ENCODE measurements around the gene CES2. TPM values are rescaled to one million over a fixed set of nuclear protein-coding genes. Genes with fewer than 3 reads are reported as not detected.

CES2 gene
- total and polyA plus RNA-seq, 10 of the 15 experiments (the other 5 are each of a cell fraction or from before 2014, with no cell fraction given) = 1.6 to 33.7 (median 21.0) TPM

DNA sequence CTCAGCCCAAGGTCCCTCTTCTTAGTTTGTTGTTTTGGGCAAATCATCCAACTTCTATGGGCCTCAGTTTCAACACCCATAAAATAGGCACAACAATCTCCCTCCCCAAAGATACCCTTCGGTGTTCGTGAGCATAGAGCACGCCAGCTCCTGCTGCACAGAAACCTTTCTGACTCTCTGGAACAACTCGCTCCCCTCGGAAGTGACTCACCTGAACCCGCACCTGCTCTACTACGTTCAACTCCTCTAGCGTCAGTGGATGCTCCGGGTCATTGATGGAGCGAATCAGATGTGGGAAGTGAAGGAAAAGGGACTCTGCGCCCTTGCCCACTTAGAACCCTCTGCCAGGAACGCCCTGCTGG lies 1.6 kb upstream of the CES2 start:
- TF ChIP-seq MYB (IDR thresholded peaks at IDR 0.05; ENCODE audit: borderline replicate concordance, low read depth, low read length) = no peak
- in situ Hi-C loops (cut with MboI) (loop anchor here (10.0 kb wide), 1 partner anchor 61 kb away; no protein-coding TSS in a partner anchor), intact Hi-C loops (cut with micrococcal nuclease; ENCODE audit: unreplicated experiment) (no loop called here)
- ChIA-PET RAD21 (ENCODE audit: unreplicated experiment) (interaction anchor here (1.0 kb wide), 1 partner anchor 251 kb away, joined by 3 read pairs; no protein-coding TSS in a partner anchor), SMC1A (ENCODE audit: uncharacterized antibody, unreplicated experiment) (no interaction called here), CTCF (interaction anchor here (0.7 to 1.3 kb wide), 5 partner anchors 14 to 540 kb away, joined by 3 to 4 read pairs (median 3); no protein-coding TSS in a partner anchor), POLR2A (no interaction called here)
- ATAC-seq = peak; percentile 42
- no peak for DNase-seq (ENCODE audit: low read depth, low spot score)
- Histone ChIP-seq H3K4me1 (ENCODE audit: control insufficient read depth, insufficient read depth, low read length) (peaks cover 7% of the 10 kb centered on the region), H2AFZ (ENCODE audit: control insufficient read depth, low read depth, low read length) (peak overlapping the region; percentile 87), H3K27me3 (replicated peaks in 1 of 2; ENCODE audit: control insufficient read depth in 2 of 2, insufficient read depth in 2 of 2, low read length in 1 of 2) (no peaks in the 10 kb centered on the region), H3K9me3 (replicated peaks; ENCODE audit: control insufficient read depth, insufficient read depth, low read length) (no peaks in the 10 kb centered on the region), H3K27ac (ENCODE audit: control insufficient read depth, insufficient read depth) (peak overlapping the region; percentile 94), H3K9ac (ENCODE audit: control insufficient read depth, insufficient read depth, low read length) (peak overlapping the region; percentile 94), H3K36me3 (ENCODE audit: control insufficient read depth in 2 of 2, insufficient read depth in 2 of 2, low read length in 1 of 2) (peaks cover 0 to 3% of the 10 kb centered on the region in 2 experiments; a peak in 1 of 4 replicates), H3K79me2 (ENCODE audit: control insufficient read depth, insufficient read depth, low read length) (peaks cover 33% of the 10 kb centered on the region), H3K4me2 (ENCODE audit: control insufficient read depth, insufficient read depth) (peak overlapping the region; percentile 95), H4K20me1 (ENCODE audit: control insufficient read depth, insufficient read depth) (no peaks in the 10 kb centered on the region), H3K4me3 (peak overlapping the region; percentile 78)
- no peak for FAIRE-seq
- WGBS (ENCODE audit: insufficient coverage, insufficient replicate concordance, low lambda C conversion rate, missing lambda C conversion rate) = 2% methylated on average over 11 of the region's 12 CpGs
- BruUV-seq (replicated peaks) = TSS peak; percentile 77

GRCh38 chr16:66934138-66934838 lies 1.0 kb upstream of the CES2 start, which contains the start of gene CIAO2B:
Gene CIAO2B (minus strand): TSS chr16:66934402. CDS start chr16:66934364, 38 bp downstream.
- peak within 1 kb of the TSS; percentile 78 for H3K4me3 ChIP-seq
- H2AFZ ChIP-seq (ENCODE audit: control insufficient read depth, low read depth, low read length) = peak within 1 kb of the TSS; percentile 87
- H3K4me1 ChIP-seq (ENCODE audit: control insufficient read depth, insufficient read depth, low read length) = peaks cover 7% of the 10 kb centered on the region
- H3K36me3 ChIP-seq (ENCODE audit: control insufficient read depth in 2 of 2, insufficient read depth in 2 of 2, low read length in 1 of 2) = peaks cover 0 to 3% of the 10 kb centered on the region in 2 experiments; a peak in 1 of 4 replicates
- ChIA-PET CTCF (interaction anchor here (0.8 to 1.3 kb wide), 4 partner anchors 14 to 66 kb away, joined by 3 to 4 read pairs (median 3); no protein-coding TSS in a partner anchor), POLR2A (interaction anchor here (0.5 kb wide), 1 partner anchor 205 kb away, joined by 5 read pairs; no protein-coding TSS in a partner anchor), SMC1A (ENCODE audit: uncharacterized antibody, unreplicated experiment) (no interaction called here), RAD21 (ENCODE audit: unreplicated experiment) (interaction anchor here (0.6 to 1.0 kb wide), 2 partner anchors 23 to 251 kb away, joined by 3 read pairs; no protein-coding TSS in a partner anchor)
- H3K27me3 ChIP-seq (replicated peaks in 1 of 2; ENCODE audit: control insufficient read depth in 2 of 2, insufficient read depth in 2 of 2, low read length in 1 of 2) = no peaks in the 10 kb centered on the region
- H3K79me2 ChIP-seq (ENCODE audit: control insufficient read depth, insufficient read depth, low read length) = peaks cover 33% of the 10 kb centered on the region
- intact Hi-C loops (cut with micrococcal nuclease; ENCODE audit: unreplicated experiment) = no loop called here
- H3K27ac ChIP-seq (ENCODE audit: control insufficient read depth, insufficient read depth) = peak within 1 kb of the TSS; percentile 94
- DNase-seq (ENCODE audit: low read depth, low spot score) (peak; percentile 47), ATAC-seq (peak; percentile 88), FAIRE-seq (peak; percentile 80)
- peak within 1 kb of the TSS; percentile 94 for H3K9ac ChIP-seq (ENCODE audit: control insufficient read depth, insufficient read depth, low read length)
- under 1% methylated on average over 52 of the region's 76 CpGs for WGBS (ENCODE audit: insufficient coverage, insufficient replicate concordance, low lambda C conversion rate, missing lambda C conversion rate)
- BruUV-seq (replicated peaks) = no TSS peak
- H3K9me3 ChIP-seq (replicated peaks; ENCODE audit: control insufficient read depth, insufficient read depth, low read length) = no peaks in the 10 kb centered on the region
- peak within 1 kb of the TSS; percentile 95 for H3K4me2 ChIP-seq (ENCODE audit: control insufficient read depth, insufficient read depth)
- in situ Hi-C loops (cut with MboI) = loop anchor here (10.0 kb wide), 1 partner anchor 61 kb away; no protein-coding TSS in a partner anchor
- H4K20me1 ChIP-seq (ENCODE audit: control insufficient read depth, insufficient read depth) = no peaks in the 10 kb centered on the region
- TF ChIP-seq KAT2A (conservative IDR thresholded peaks at IDR 0.05; ENCODE audit: control insufficient read depth, low read depth, low read length) (no peak), BMI1 (IDR thresholded peaks at IDR 0.05; ENCODE audit: borderline replicate concordance) (no peak), PAX8 (IDR thresholded peaks at IDR 0.05) (no peak), ZNF24 (IDR thresholded peaks at IDR 0.05) (no peak), POU2F2 (IDR thresholded peaks at IDR 0.05; ENCODE audit: borderline replicate concordance, low read depth, low read length) (peak; percentile 50; the same call in 2 of the 3 replicates), SMAD5 (IDR thresholded peaks at IDR 0.05; ENCODE audit: low read depth) (peak; percentile 79), CEBPB (IDR thresholded peaks at IDR 0.05; ENCODE audit: borderline replicate concordance in 1 of 2, low read depth in 2 of 2, low read length in 2 of 2) (no peak), SPI1 (IDR thresholded peaks at IDR 0.05; ENCODE audit: borderline replicate concordance, insufficient read depth, low read depth, low read length) (peak; percentile 21; the same call in 1 of the 2 replicates), NBN (IDR thresholded peaks at IDR 0.05) (peak; percentile 60; the same call in 1 of the 2 replicates), BCL3 (IDR thresholded peaks at IDR 0.05; ENCODE audit: borderline replicate concordance, insufficient read depth, low read depth, low read length, poor library complexity, severe bottlenecking) (peak; percentile 14), POLR2AphosphoS2 (IDR thresholded peaks at IDR 0.05; ENCODE audit: low read depth, low read length) (peak; percentile 72), LARP7 (IDR thresholded peaks at IDR 0.05) (peak; percentile 96), ASH2L (IDR thresholded peaks at IDR 0.05; ENCODE audit: borderline replicate concordance, low read depth) (0 out of 2 replicates have a peak, but pooled peaks have one; percentile 27)
